ENCODE measurements around the gene TEKTIP1. TPM values are rescaled to one million over a fixed set of nuclear protein-coding genes. Genes with fewer than 3 reads are reported as not detected.

TEKTIP1 gene
- total RNA-seq, 4 donors from 2014 or later: 2.5 to 5.2 TPM; not detected in 2

- Histone ChIP-seq H3K36me3 (no peaks in the 10 kb centered on the region), H3K27me3 (no peaks in the 10 kb centered on the region), H3K4me3 (peak overlapping the region; percentile 7 to 80 (median 77)), H3K27ac (peak overlapping the region; percentile 61 to 92 (median 88)), H3K9me3 (no peaks in the 10 kb centered on the region), H3K4me1 (peaks cover 14 to 55% (median 48%) of the 10 kb centered on the region in 4 donors)
- whole genome bisulfite sequencing, 2 donors (ENCODE audit: low coverage in 1 of 2): 2% methylated on average over 48 of the region's 48 CpGs; no CpG with 5 or more reads in 1 of the 2 donors
- in situ Hi-C loops (cut with MboI; ENCODE audit: low pct_ligation_motif_present in 1 of 4, low pct_unique_long_range_greater_than_20kb in 1 of 4, low sequenced_read_pairs in 3 of 4): no loop called here
- DNase-seq: peak; percentile 100
- TF ChIP-seq CTCF (IDR thresholded peaks at IDR 0.05): no peak
- TF ChIP-seq POLR2A (IDR thresholded peaks at IDR 0.05): no peak
- intact Hi-C loops (cut with DNase I; ENCODE audit: low total_unique reads): no loop called here
These were observed 33.3 kb downstream of the TEKTIP1 start for GRCh38 chr19:3572132-3572854.

- Histone ChIP-seq H3K4me3 (peak within 1 kb of the TSS; percentile 74 to 85 (median 80)), H3K27me3 (no peaks in the 10 kb centered on the region), H3K9me3 (no peaks in the 10 kb centered on the region), H3K36me3 (no peaks in the 10 kb centered on the region), H3K27ac (peak within 1 kb of the TSS; percentile 85 to 92 (median 90)), H3K4me1 (peaks cover 14 to 60% (median 53%) of the 10 kb centered on the region in 4 donors)
- TF ChIP-seq POLR2AphosphoS5 (IDR thresholded peaks at IDR 0.05): peak in 1 of 3 donors; percentile 42
- peak; percentile 44 for TF ChIP-seq POLR2A (IDR thresholded peaks at IDR 0.05)
- no peak for TF ChIP-seq EP300 (IDR thresholded peaks at IDR 0.05; ENCODE audit: low read depth)
- no peak for TF ChIP-seq CTCF (IDR thresholded peaks at IDR 0.05)
- DNase-seq: no peak
- WGBS, 2 donors (ENCODE audit: low coverage in 1 of 2): 0% methylated on average over 10 of the region's 30 CpGs; no CpG with 5 or more reads in 1 of the 2 donors
- intact Hi-C loops (cut with DNase I; ENCODE audit: low total_unique reads): no loop called here
- in situ Hi-C loops (cut with MboI; ENCODE audit: low pct_ligation_motif_present in 1 of 4, low pct_unique_long_range_greater_than_20kb in 1 of 4, low sequenced_read_pairs in 3 of 4): no loop called here
These were observed 33.8 kb downstream of the TEKTIP1 start, which contains the start of gene HMG20B for GRCh38 chr19:3572855-3573161. Gene HMG20B (plus strand): TSS chr19:3572944. CDS start chr19:3573310, 366 bp downstream.

GRCh38 chr19:3573162-3573857 lies 34.3 kb downstream of the TEKTIP1 start:
- no peak for TF ChIP-seq POLR2AphosphoS5 (IDR thresholded peaks at IDR 0.05)
- no peak for TF ChIP-seq POLR2A (IDR thresholded peaks at IDR 0.05)
- TF ChIP-seq EP300 (IDR thresholded peaks at IDR 0.05; ENCODE audit: low read depth): no peak
- no peak for TF ChIP-seq CTCF (IDR thresholded peaks at IDR 0.05)
- Histone ChIP-seq H3K27ac (peak overlapping the region; percentile 85 to 92 (median 90)), H3K36me3 (no peaks in the 10 kb centered on the region), H3K27me3 (no peaks in the 10 kb centered on the region), H3K4me3 (peak overlapping the region; percentile 74 to 85 (median 80)), H3K4me1 (peaks cover 14 to 65% (median 56%) of the 10 kb centered on the region in 4 donors), H3K9me3 (no peaks in the 10 kb centered on the region)
- 1% methylated on average over 42 of the region's 60 CpGs; no CpG with 5 or more reads in 1 of the 2 donors for WGBS, 2 donors (ENCODE audit: low coverage in 1 of 2)
- in situ Hi-C loops (cut with MboI; ENCODE audit: low pct_ligation_motif_present in 1 of 4, low pct_unique_long_range_greater_than_20kb in 1 of 4, low sequenced_read_pairs in 3 of 4) (no loop called here), intact Hi-C loops (cut with DNase I; ENCODE audit: low total_unique reads) (no loop called here)
- DNase-seq: no peak

GRCh38 chr19:3573858-3574637 lies 35.1 kb downstream of the TEKTIP1 start:
- no peaks in the 10 kb centered on the region for H3K36me3 ChIP-seq
- intact Hi-C loops (cut with DNase I; ENCODE audit: low total_unique reads) (no loop called here), in situ Hi-C loops (cut with MboI; ENCODE audit: low pct_ligation_motif_present in 1 of 4, low pct_unique_long_range_greater_than_20kb in 1 of 4, low sequenced_read_pairs in 3 of 4) (no loop called here)
- no peak for TF ChIP-seq POLR2A (IDR thresholded peaks at IDR 0.05)
- 63% methylated on average over 51 of the region's 55 CpGs; no CpG with 5 or more reads in 1 of the 2 donors for WGBS, 2 donors (ENCODE audit: low coverage in 1 of 2)
- H3K4me1 ChIP-seq: peaks cover 14 to 65% (median 56%) of the 10 kb centered on the region in 4 donors
- H3K4me3 ChIP-seq: peak overlapping the region; percentile 74 to 85 (median 80)
- no peaks in the 10 kb centered on the region for H3K27me3 ChIP-seq
- peak overlapping the region; percentile 85 to 92 (median 90) for H3K27ac ChIP-seq
- no peaks in the 10 kb centered on the region for H3K9me3 ChIP-seq
- peak; percentile 96 for DNase-seq
